NCI-H1092 treated with DMSO at 0.1 percent for 48 hours (cell line): ENCODE results near the gene ZNF208.
"Not testable (repeated sequence)": the region's sequence is repeated elsewhere in the genome, so short reads cannot be mapped to it uniquely, and the experiment has no call there.

ENCODE experiments used
- DNase-seq: peaks from one replicate; lab custom pipeline; 2025; lab: John Stamatoyannopoulos, UW

ZNF208 gene

GRCh38 chr19:21884786-21885185 is 126.0 kb downstream of the ZNF208 start:
- DNase-seq = not testable (repeated sequence)

GRCh38 chr19:21883516-21883915 is 127.2 kb downstream of the ZNF208 start:
- DNase-seq = no peak
